SIG-M5 treated with dmso at 0.1 percent for 504 hours (cell line): ENCODE results near the gene AGBL3.

Source experiments
- DNase-seq: peaks from one replicate; lab custom pipeline; 2025; ENCODE audit not compliant: unreplicated experiment; lab: John Stamatoyannopoulos, UW

AGBL3 gene

GRCh38 chr7:135183478-135183877 is 197.2 kb downstream of the AGBL3 start:
- no peak for DNase-seq

GRCh38 chr7:135184254-135184841 is 198.0 kb downstream of the AGBL3 start:
- DNase-seq, result no peak
